Activated CD4-positive, alpha-beta T cell treated with anti-CD3 and anti-CD28 coated beads, Interleukin-2, amount 50 U/mL, for 24 hours (primary cell): ENCODE results near the gene HMCN1.

ENCODE experiments used
- DNase-seq, 2 donors: peaks; one replicate each; pipeline ENCODE4 v3.0.0-alpha.2; 2020; ENCODE audit warnings: low read depth in 1 of 2, low spot score in 1 of 2

HMCN1 gene

GRCh38 chr1:185960422-185961321 lies 226.5 kb downstream of the HMCN1 start:
- no peak for DNase-seq

GRCh38 chr1:185961664-185962063 lies 227.5 kb downstream of the HMCN1 start:
- DNase-seq: no peak

- no peak for DNase-seq
Observed at GRCh38 chr1:185964946-185965345, 230.8 kb downstream of the HMCN1 start.

- no peak for DNase-seq
Observed at GRCh38 chr1:185965870-185966269, 231.7 kb downstream of the HMCN1 start.

- DNase-seq: no peak
Observed at GRCh38 chr1:185966471-185966870, 232.3 kb downstream of the HMCN1 start.

GRCh38 chr1:185969028-185969427 lies 234.8 kb downstream of the HMCN1 start:
- no peak for DNase-seq

GRCh38 chr1:185969524-185969991 lies 235.4 kb downstream of the HMCN1 start:
- no peak for DNase-seq

GRCh38 chr1:185971688-185972087 lies 237.5 kb downstream of the HMCN1 start:
- DNase-seq: no peak

GRCh38 chr1:185972096-185972850 lies 238.1 kb downstream of the HMCN1 start:
- DNase-seq: no peak

GRCh38 chr1:185973645-185974044 lies 239.5 kb downstream of the HMCN1 start:
- no peak for DNase-seq

- no peak for DNase-seq
Observed at GRCh38 chr1:185974367-185975170, 240.4 kb downstream of the HMCN1 start.

- DNase-seq: no peak
Observed at GRCh38 chr1:185980891-185981290, 246.7 kb downstream of the HMCN1 start.

GRCh38 chr1:185984113-185984836 lies 250.1 kb downstream of the HMCN1 start:
- no peak for DNase-seq

- DNase-seq: no peak
Observed at GRCh38 chr1:185987611-185988321, 253.6 kb downstream of the HMCN1 start.

- DNase-seq: no peak
Observed at GRCh38 chr1:185990565-185990964, 256.4 kb downstream of the HMCN1 start.

- no peak for DNase-seq
Observed at GRCh38 chr1:185991266-185991665, 257.1 kb downstream of the HMCN1 start.

- DNase-seq: no peak
Observed at GRCh38 chr1:185996211-185996610, 262.0 kb downstream of the HMCN1 start.

GRCh38 chr1:185998391-185998790 lies 264.2 kb downstream of the HMCN1 start:
- no peak for DNase-seq

- DNase-seq: no peak
Observed at GRCh38 chr1:186002406-186002805, 268.2 kb downstream of the HMCN1 start.
